MCF 10A (cell line): ENCODE results near the gene TBC1D4. TPM values are rescaled to one million over a fixed set of nuclear protein-coding genes. Genes with fewer than 3 reads are reported as not detected.

Source experiments
- BruUV-seq: library from RNA; stranded (reverse); fragments of 400-500 nt; replicated peaks from 2 replicates; lab custom pipeline; 2021; lab: Mats Ljungman, UMichigan
- CTCF ChIA-PET: fragments of 300-600 bp; sonication (Branson Sonifier 250); formaldehyde crosslinking; extraction: SDS; loops from one replicate; lab custom pipeline; 2021; ENCODE audit warnings: antibody characterized with exemption, inconsistent platforms; lab: Yijun Ruan, JAX
- POLR2A ChIA-PET: fragments of 300-600, 350-650 bp; sonication (Branson Sonifier 250); formaldehyde crosslinking; extraction: SDS; loops from one replicate; lab custom pipeline; 2020; ENCODE audit warnings: antibody characterized with exemption, inconsistent platforms; lab: Yijun Ruan, JAX
- DNase-seq: peaks from one replicate; pipeline ENCODE4 v3.0.0-alpha.2; 2018; ENCODE audit not compliant: unreplicated experiment
- H3K27ac Mint-ChIP-seq: one replicate; pipeline ENCODE4 v1.8.0; 2022; ENCODE audit warnings: mild to moderate bottlenecking, low read depth, mixed read lengths; ENCODE audit not compliant: unreplicated experiment
- H3K27me3 Mint-ChIP-seq: one replicate; pipeline ENCODE4 v1.8.0; 2022; ENCODE audit warnings: mixed read lengths; ENCODE audit not compliant: insufficient read depth, unreplicated experiment
- H3K36me3 Mint-ChIP-seq: one replicate; pipeline ENCODE4 v1.8.0; 2022; ENCODE audit warnings: mild to moderate bottlenecking, moderate library complexity, mixed read lengths; ENCODE audit not compliant: insufficient read depth, unreplicated experiment
- H3K4me1 Mint-ChIP-seq: one replicate; pipeline ENCODE4 v1.8.0; 2022; ENCODE audit warnings: mixed read lengths; ENCODE audit not compliant: insufficient read depth, unreplicated experiment
- H3K4me3 Mint-ChIP-seq: one replicate; pipeline ENCODE4 v1.8.0; 2022; ENCODE audit warnings: mild to moderate bottlenecking, moderate library complexity, mixed read lengths; ENCODE audit not compliant: unreplicated experiment
- H3K9me3 Mint-ChIP-seq: one replicate; pipeline ENCODE4 v1.8.0; 2022; ENCODE audit warnings: mixed read lengths; ENCODE audit not compliant: unreplicated experiment
- CTCF ChIP-seq: fragments of 200-600 bp; IDR thresholded peaks from one replicate; pipeline ENCODE4 v1.8.0; 2022; ENCODE audit warnings: antibody characterized with exemption, mild to moderate bottlenecking; ENCODE audit not compliant: unreplicated experiment
- intact Hi-C: fragments of 100-400 bp; cut with micrococcal nuclease; formaldehyde crosslinking; loops from 2 replicates; pipeline ENCODE4 v1.14.1; 2022
- total RNA-seq: library from RNA; stranded (reverse); gene quantifications from 2 replicates; pipeline ENCODE4 v1.2.3, GENCODE V29; 2022

The TBC1D4 gene
- total RNA-seq, 1 experiment from 2014 or later: 9.3 TPM

GRCh38 chr13:75432811-75433244, 49.1 kb downstream of the TBC1D4 start:
- intact Hi-C loops: no loop called here
- H3K27ac Mint-ChIP-seq: no peak overlapping the region
- peaks cover 9% of the 10 kb centered on the region for H3K9me3 Mint-ChIP-seq
- no TSS peak for BruUV-seq
- no peaks in the 10 kb centered on the region for H3K27me3 Mint-ChIP-seq
- H3K4me1 Mint-ChIP-seq: peaks cover 14% of the 10 kb centered on the region
- ChIA-PET CTCF (no interaction called here), POLR2A (interaction anchor here (0.6 to 2.5 kb wide), 4 partner anchors 8 to 50 kb away, joined by 3 to 10 read pairs (median 5); partner anchors contain the start of gene TBC1D4)
- no peak overlapping the region for H3K4me3 Mint-ChIP-seq
- DNase-seq: no peak
- TF ChIP-seq CTCF: no peak
- no peaks in the 10 kb centered on the region for H3K36me3 Mint-ChIP-seq

- POLR2A ChIA-PET: interaction anchor here (1.3 to 2.5 kb wide), 2 partner anchors 13 to 50 kb away, joined by 3 to 10 read pairs; partner anchors contain the start of gene TBC1D4
Measured at GRCh38 chr13:75432045-75432444, 49.9 kb downstream of the TBC1D4 start.

GRCh38 chr13:75430436-75431209, 51.3 kb downstream of the TBC1D4 start:
- CTCF ChIA-PET: interaction anchor here (0.6 to 1.4 kb wide), 6 partner anchors 12 to 1538 kb away, joined by 3 to 6 read pairs (median 4); partner anchors contain the start of gene TBC1D4
- Mint-ChIP-seq H3K9me3 (peaks cover 4% of the 10 kb centered on the region), H3K4me1 (peaks cover 14% of the 10 kb centered on the region), H3K4me3 (no peak overlapping the region), H3K36me3 (no peaks in the 10 kb centered on the region), H3K27me3 (no peaks in the 10 kb centered on the region), H3K27ac (no peak overlapping the region)
- no peak for DNase-seq
- intact Hi-C loops: no loop called here
- TF ChIP-seq CTCF: no peak
- BruUV-seq: no TSS peak
- POLR2A ChIA-PET: interaction anchor here (1.0 kb wide), 1 partner anchor 13 kb away, joined by 3 read pairs; no protein-coding TSS in a partner anchor

More at GRCh38 chr13:75432045-75432444, 49.9 kb downstream of the TBC1D4 start:
- DNase-seq: no peak
- BruUV-seq: no TSS peak
- Mint-ChIP-seq H3K4me3 (no peak overlapping the region), H3K27ac (no peak overlapping the region), H3K27me3 (no peaks in the 10 kb centered on the region), H3K36me3 (no peaks in the 10 kb centered on the region), H3K9me3 (peaks cover 9% of the 10 kb centered on the region), H3K4me1 (peaks cover 14% of the 10 kb centered on the region)
- TF ChIP-seq CTCF: no peak
- CTCF ChIA-PET: interaction anchor here (0.7 to 1.3 kb wide), 4 partner anchors 11 to 118 kb away, joined by 3 to 5 read pairs (median 4); partner anchors contain the start of gene UCHL3
- intact Hi-C loops: no loop called here

- Mint-ChIP-seq H3K36me3 (no peaks in the 10 kb centered on the region), H3K27ac (no peak overlapping the region), H3K27me3 (no peaks in the 10 kb centered on the region), H3K4me3 (no peak overlapping the region), H3K4me1 (no peaks in the 10 kb centered on the region), H3K9me3 (no peaks in the 10 kb centered on the region)
- CTCF ChIA-PET: no interaction called here
- POLR2A ChIA-PET: interaction anchor here (0.7 to 1.0 kb wide), 3 partner anchors 8 to 131 kb away, joined by 3 to 4 read pairs (median 3); partner anchors contain the start of gene UCHL3
- no peak for TF ChIP-seq CTCF
- no TSS peak for BruUV-seq
- intact Hi-C loops: no loop called here
- DNase-seq: peak; percentile 20
Measured at GRCh38 chr13:75426421-75426820, 55.5 kb downstream of the TBC1D4 start.
